A549 treated with GW870086 at 1 μM for 4 hours (cell line): Measurements from ENCODE around the gene MCUR1. TPM values are rescaled to one million over a fixed set of nuclear protein-coding genes. Genes with fewer than 3 reads are reported as not detected.

Experiments used
- total RNA-seq: library from RNA; stranded (reverse); fragments of 200-300 nt; extraction: Qiagen RNA extraction; gene quantifications from 5 replicates; pipeline ENCODE4 v1.2.3, GENCODE V29; 2022; ENCODE audit warnings: low read depth

The MCUR1 gene
- total RNA-seq = 9.8 to 16.2 TPM (median 14.1 TPM) in 5 replicates

GRCh38 chr6:13814176-13814937, at the start of gene MCUR1:
TSS of gene MCUR1 (minus strand) at chr6:13814557. CDS start at chr6:13814429, 128 bp downstream.

Other genes with a start within 250 kb of the MCUR1 start
- gene SIRT5, start 240.0 kb downstream of the MCUR1 start, total RNA-seq = 3.1 to 3.9 TPM (median 3.7 TPM) in 5 replicates
- gene NOL7, start 199.2 kb downstream of the MCUR1 start, total RNA-seq = 67.0 to 84.3 TPM (median 72.5 TPM) in 5 replicates
- 10.9 to 14.1 TPM (median 13.5 TPM) in 5 replicates for gene RANBP9, start 102.7 kb downstream of the MCUR1 start, total RNA-seq
- gene RNF182, start 110.4 kb upstream of the MCUR1 start, total RNA-seq = 3.5 to 5.1 TPM (median 4.2 TPM) in 5 replicates